Osteoblast (primary cell): ENCODE measurements around the gene SCD5. TPM values are rescaled to one million over a fixed set of nuclear protein-coding genes. Genes with fewer than 3 reads are reported as not detected.

Experiments used
- DNase-seq: peaks from one replicate; pipeline ENCODE4 v3.0.0; 2011; ENCODE audit warnings: low spot score, mixed read lengths; ENCODE audit not compliant: insufficient read length; ENCODE audit errors: missing footprints
- H2AFZ ChIP-seq: 2 replicates; pipeline ENCODE4 v1.6.0; 2011; ENCODE audit warnings: mild to moderate bottlenecking, low read length
- H3K27ac ChIP-seq: 2 replicates; pipeline ENCODE4 v1.5.1; 2011; ENCODE audit warnings: mild to moderate bottlenecking, low read depth, low read length, moderate library complexity
- H3K27me3 ChIP-seq: 2 replicates; pipeline ENCODE4 v1.6.0; 2012; ENCODE audit warnings: mild to moderate bottlenecking, control low read depth, inconsistent platforms, low read length, moderate library complexity; ENCODE audit not compliant: insufficient read depth
- H3K36me3 ChIP-seq: 2 replicates; pipeline ENCODE4 v1.5.1; 2011; ENCODE audit warnings: mild to moderate bottlenecking, low read length, control low read depth, moderate library complexity; ENCODE audit not compliant: insufficient read depth
- H3K4me1 ChIP-seq: 2 replicates; pipeline ENCODE4 v1.5.1; 2011; ENCODE audit warnings: mild to moderate bottlenecking, low read length, control low read depth, moderate library complexity; ENCODE audit not compliant: insufficient read depth
- H3K4me2 ChIP-seq: 2 replicates; pipeline ENCODE4 v1.6.0; 2011; ENCODE audit warnings: mild to moderate bottlenecking, low read length; ENCODE audit not compliant: insufficient read depth
- H3K4me3 ChIP-seq: fragments of 200-600 bp; sonication (generic); 3 replicates; pipeline ENCODE4 v1.5.1; 2012; ENCODE audit warnings: mild to moderate bottlenecking, low read length, inconsistent platforms; ENCODE audit not compliant: insufficient read depth
- H3K79me2 ChIP-seq: 2 replicates; pipeline ENCODE4 v1.6.0; 2012; ENCODE audit warnings: mild to moderate bottlenecking, low read length, control low read depth, inconsistent platforms; ENCODE audit not compliant: insufficient read depth
- H3K9me3 ChIP-seq: 2 replicates; pipeline ENCODE4 v1.5.1; 2011; ENCODE audit warnings: low read depth, low read length, control low read depth
- H4K20me1 ChIP-seq: 2 replicates; pipeline ENCODE4 v1.6.0; 2012; ENCODE audit warnings: mild to moderate bottlenecking, low read length, control low read depth; ENCODE audit not compliant: insufficient read depth
- total RNA-seq: library from RNA; depleted of rRNA; stranded (reverse); fragments of >200 nt; gene quantifications from 2 replicates; pipeline ENCODE4 v1.2.3, GENCODE V29; 2012
- TF ChIP-seq, protein P1 (sequence below): IDR thresholded peaks from 2 replicates; pipeline ENCODE4 v1.5.1; 2011; ENCODE audit warnings: mild to moderate bottlenecking, low read depth, low read length, moderate library complexity; ENCODE audit errors: extremely low read depth

SCD5 gene
- total RNA-seq, 1 donor = 11.9 TPM

DNA sequence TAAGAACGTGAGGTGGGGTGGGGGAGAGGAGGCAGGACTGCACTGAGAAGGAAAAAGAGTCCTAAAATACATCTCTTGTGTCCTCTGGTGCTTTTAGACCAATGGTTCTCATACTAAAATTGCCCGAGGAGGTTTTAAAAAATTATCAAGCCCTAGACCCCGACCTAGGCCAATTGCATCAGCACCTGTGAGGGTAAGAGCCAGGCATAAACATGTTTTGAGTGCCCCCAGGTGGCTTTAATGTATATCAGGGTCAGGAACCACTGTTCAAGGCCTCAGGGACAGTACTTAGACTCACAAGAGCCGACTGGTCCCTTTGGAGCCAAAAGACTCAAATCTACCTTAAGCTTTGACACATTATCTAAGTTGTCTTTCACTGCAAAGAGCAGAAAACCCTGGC lies 199.3 kb downstream of the SCD5 start:
- TF ChIP-seq, protein P1, sequence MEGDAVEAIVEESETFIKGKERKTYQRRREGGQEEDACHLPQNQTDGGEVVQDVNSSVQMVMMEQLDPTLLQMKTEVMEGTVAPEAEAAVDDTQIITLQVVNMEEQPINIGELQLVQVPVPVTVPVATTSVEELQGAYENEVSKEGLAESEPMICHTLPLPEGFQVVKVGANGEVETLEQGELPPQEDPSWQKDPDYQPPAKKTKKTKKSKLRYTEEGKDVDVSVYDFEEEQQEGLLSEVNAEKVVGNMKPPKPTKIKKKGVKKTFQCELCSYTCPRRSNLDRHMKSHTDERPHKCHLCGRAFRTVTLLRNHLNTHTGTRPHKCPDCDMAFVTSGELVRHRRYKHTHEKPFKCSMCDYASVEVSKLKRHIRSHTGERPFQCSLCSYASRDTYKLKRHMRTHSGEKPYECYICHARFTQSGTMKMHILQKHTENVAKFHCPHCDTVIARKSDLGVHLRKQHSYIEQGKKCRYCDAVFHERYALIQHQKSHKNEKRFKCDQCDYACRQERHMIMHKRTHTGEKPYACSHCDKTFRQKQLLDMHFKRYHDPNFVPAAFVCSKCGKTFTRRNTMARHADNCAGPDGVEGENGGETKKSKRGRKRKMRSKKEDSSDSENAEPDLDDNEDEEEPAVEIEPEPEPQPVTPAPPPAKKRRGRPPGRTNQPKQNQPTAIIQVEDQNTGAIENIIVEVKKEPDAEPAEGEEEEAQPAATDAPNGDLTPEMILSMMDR = no peak
- Histone ChIP-seq H3K9me3 (no peaks in the 10 kb centered on the region), H3K4me3 (no peak overlapping the region), H4K20me1 (no peaks in the 10 kb centered on the region), H3K4me1 (no peaks in the 10 kb centered on the region), H3K4me2 (no peak overlapping the region), H3K79me2 (no peaks in the 10 kb centered on the region), H3K36me3 (no peaks in the 10 kb centered on the region), H3K27me3 (peaks cover 4% of the 10 kb centered on the region), H2AFZ (no peak overlapping the region), H3K27ac (no peak overlapping the region)
- DNase-seq = no peak

- no peaks in the 10 kb centered on the region for H3K9me3 ChIP-seq
- H3K4me1 ChIP-seq = no peaks in the 10 kb centered on the region
- H3K4me3 ChIP-seq = no peak overlapping the region
- H3K4me2 ChIP-seq = no peak overlapping the region
- H3K79me2 ChIP-seq = no peaks in the 10 kb centered on the region
- no peaks in the 10 kb centered on the region for H4K20me1 ChIP-seq
- TF ChIP-seq, protein P1 = no peak
- no peak overlapping the region for H3K27ac ChIP-seq
- H2AFZ ChIP-seq = no peak overlapping the region
- H3K27me3 ChIP-seq = peaks cover 4% of the 10 kb centered on the region
- no peaks in the 10 kb centered on the region for H3K36me3 ChIP-seq
- no peak for DNase-seq
Measured at GRCh38 chr4:82594456-82594855, 204.1 kb downstream of the SCD5 start.

GRCh38 chr4:82593411-82593810 lies 205.2 kb downstream of the SCD5 start:
- Histone ChIP-seq H4K20me1 (no peaks in the 10 kb centered on the region), H3K27me3 (peaks cover 4% of the 10 kb centered on the region), H2AFZ (no peak overlapping the region), H3K4me3 (no peak overlapping the region), H3K9me3 (no peaks in the 10 kb centered on the region), H3K27ac (no peak overlapping the region), H3K4me2 (no peak overlapping the region), H3K36me3 (no peaks in the 10 kb centered on the region), H3K79me2 (no peaks in the 10 kb centered on the region), H3K4me1 (no peaks in the 10 kb centered on the region)
- TF ChIP-seq, protein P1 = no peak
- no peak for DNase-seq

- peaks cover 4% of the 10 kb centered on the region for H3K27me3 ChIP-seq
- H3K27ac ChIP-seq = no peak overlapping the region
- H3K4me2 ChIP-seq = no peak overlapping the region
- H2AFZ ChIP-seq = no peak overlapping the region
- H3K9me3 ChIP-seq = no peaks in the 10 kb centered on the region
- TF ChIP-seq, protein P1 = no peak
- H3K4me1 ChIP-seq = no peaks in the 10 kb centered on the region
- H3K4me3 ChIP-seq = no peak overlapping the region
- H3K36me3 ChIP-seq = no peaks in the 10 kb centered on the region
- no peaks in the 10 kb centered on the region for H3K79me2 ChIP-seq
- no peak for DNase-seq
- H4K20me1 ChIP-seq = no peaks in the 10 kb centered on the region
Measured at GRCh38 chr4:82592639-82593038, 206.0 kb downstream of the SCD5 start.
